Aorta (tissue), 5 donors: Measurements from ENCODE around the gene GAS5. TPM values are rescaled to one million over a fixed set of nuclear protein-coding genes. Genes with fewer than 3 reads are reported as not detected.
"Not testable (repeated sequence)": the region's sequence is repeated elsewhere in the genome, so short reads cannot be mapped to it uniquely, and the experiment has no call there.

Source experiments
- ATAC-seq: fragments of 200-7000 bp; cut with Tn5 transposase; one replicate; pipeline ENCODE4 v1.9.1; 2022; ENCODE audit warnings: moderate library complexity; ENCODE audit not compliant: low FRiP score
- DNase-seq, 2 donors: peaks; one replicate each; pipeline ENCODE4 v3.0.0-alpha.2; 2020
- H3K27ac ChIP-seq, 2 donors: one replicate each; pipeline ENCODE4 v1.5.1; 2013; ENCODE audit warnings: low read length in 2 of 2, mild to moderate bottlenecking in 2 of 2, moderate library complexity in 2 of 2, control low read depth in 1 of 2, inconsistent platforms in 1 of 2, low read depth in 1 of 2
- H3K27me3 ChIP-seq, 2 donors: one replicate each; pipeline ENCODE4 v1.6.1; 2013; ENCODE audit warnings: control low read depth in 1 of 2, low read length in 1 of 2, mild to moderate bottlenecking in 1 of 2, moderate library complexity in 1 of 2; ENCODE audit not compliant: insufficient read depth in 2 of 2, control insufficient read depth in 1 of 2
- H3K36me3 ChIP-seq, 2 donors: one replicate each; pipeline ENCODE4 v1.6.1; 2013; ENCODE audit warnings: control low read depth in 1 of 2, low read length in 1 of 2, mild to moderate bottlenecking in 1 of 2; ENCODE audit not compliant: insufficient read depth in 2 of 2, control insufficient read depth in 1 of 2
- H3K4me1 ChIP-seq, 2 donors: one replicate each; pipeline ENCODE4 v1.6.1; 2013; ENCODE audit warnings: low read length in 2 of 2, control low read depth in 1 of 2, mild to moderate bottlenecking in 1 of 2, moderate library complexity in 1 of 2; ENCODE audit not compliant: insufficient read depth in 2 of 2, control insufficient read depth in 1 of 2
- H3K4me3 ChIP-seq, 2 donors: one replicate each; pipeline ENCODE4 v1.5.1; 2013; ENCODE audit warnings: low read length in 2 of 2, control low read depth in 1 of 2, mild to moderate bottlenecking in 1 of 2
- H3K9me3 ChIP-seq: one replicate; pipeline ENCODE4 v1.6.1; 2013; ENCODE audit warnings: mild to moderate bottlenecking, low read length; ENCODE audit not compliant: control insufficient read depth
- WGBS, 2 donors: extraction: QIAGEN DNeasy Blood & Tissue Kit; methylation state at CpG; one replicate each; pipeline ENCODE4 v1.1.7; 2013; 5-methylcytosine and 5-hydroxymethylcytosine counted together
- intact Hi-C, 2 donors: fragments of 100-400 bp; cut with DNase I; formaldehyde crosslinking; loops; one replicate each; pipeline versions ENCODE4 v1.14.2 to v1.15.0; 2022
- polyA plus RNA-seq, 2 donors: library from polyadenylated mRNA; stranded (reverse); fragments of 200-250 nt; gene quantifications; one replicate each; pipeline ENCODE4 v1.2.3, GENCODE V29; 2013
- total RNA-seq, 2 donors: library from RNA; stranded (reverse); fragmentation: NEBNext Ultra II Directional; extraction: Animal tissue kit (Norgen Biotek cat#: 25700); gene quantifications; one replicate each; pipeline ENCODE4 v1.2.1, GENCODE V29; 2021
- donor health status: healthy with polysubstance abuse.
- donor health status: Bipolar disorder and iron deficiency.
- donor health status: DM: no; HTN: no; CAD: no.
- donor health status: DM: no; HTN: no; CAD: no.
- donor health status: DM: yes; HTN: yes; CAD: no.

Gene GAS5
- total and polyA plus RNA-seq, 4 donors, result 201 to 898 (median 345) TPM

DNA sequence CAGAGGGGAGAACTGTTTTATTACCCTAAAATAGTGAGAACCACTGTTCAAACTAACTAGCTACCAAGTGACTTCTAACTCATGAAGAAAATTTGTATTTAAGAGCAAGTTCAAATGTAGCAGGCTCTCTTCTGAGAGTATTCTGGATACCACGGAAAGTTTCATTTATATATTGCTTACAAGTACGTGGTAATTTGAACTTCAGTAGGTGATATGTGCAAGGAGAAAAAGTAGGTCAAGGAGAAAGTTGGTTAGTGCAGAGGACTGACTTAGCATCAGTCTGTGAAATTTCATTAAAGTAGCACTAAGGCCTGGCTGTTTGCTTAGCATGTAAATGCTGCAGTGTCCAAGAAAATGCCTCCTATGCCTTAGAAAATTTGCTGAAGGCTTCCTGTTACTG, 32.6 kb upstream of the GAS5 start:
- H3K27ac ChIP-seq, result no peak overlapping the region
- DNase-seq, result no peak
- no peak overlapping the region for H3K4me3 ChIP-seq
- no peaks in the 10 kb centered on the region for H3K36me3 ChIP-seq
- intact Hi-C loops, result no loop called here
- H3K4me1 ChIP-seq, result peaks cover 0 to 3% of the 10 kb centered on the region in 2 donors
- H3K9me3 ChIP-seq, result no peaks in the 10 kb centered on the region
- H3K27me3 ChIP-seq, result no peaks in the 10 kb centered on the region
- 68 to 81% methylated on average over 2 of the region's 2 CpGs for WGBS, 2 donors
- ATAC-seq, result no peak

DNA sequence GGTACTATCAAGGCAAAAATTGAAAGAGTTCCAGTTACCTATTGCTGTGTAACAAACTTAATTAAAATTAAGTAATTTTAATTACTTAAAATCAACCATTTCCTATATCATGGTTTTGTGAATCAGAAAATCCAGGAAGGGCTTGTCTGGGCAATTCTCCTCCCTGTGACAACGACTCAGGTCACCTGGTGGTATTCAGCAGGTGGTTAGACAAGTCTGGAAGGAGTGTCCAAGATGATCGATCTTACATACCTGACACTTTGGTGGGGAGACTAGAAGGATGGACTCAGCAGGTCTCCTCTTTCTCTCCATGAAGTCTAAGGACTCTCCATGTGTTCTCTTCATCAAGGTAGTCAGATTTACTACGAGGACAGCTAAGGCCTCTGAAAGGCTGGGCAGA, 26.4 kb upstream of the GAS5 start:
- ATAC-seq (no peak), DNase-seq (no peak)
- Histone ChIP-seq H3K36me3 (peaks cover 3% of the 10 kb centered on the region in 2 donors), H3K27me3 (no peaks in the 10 kb centered on the region), H3K9me3 (no peaks in the 10 kb centered on the region), H3K27ac (no peak overlapping the region), H3K4me3 (no peak overlapping the region), H3K4me1 (peaks cover 0 to under 1% of the 10 kb centered on the region in 2 donors)
- intact Hi-C loops, result loop anchor here in 1 of 2 donors (10.0 kb wide), 1 partner anchor 589 kb away; no protein-coding TSS in a partner anchor
- WGBS, 2 donors, result 67 to 86% methylated on average over 3 of the region's 3 CpGs

DNA sequence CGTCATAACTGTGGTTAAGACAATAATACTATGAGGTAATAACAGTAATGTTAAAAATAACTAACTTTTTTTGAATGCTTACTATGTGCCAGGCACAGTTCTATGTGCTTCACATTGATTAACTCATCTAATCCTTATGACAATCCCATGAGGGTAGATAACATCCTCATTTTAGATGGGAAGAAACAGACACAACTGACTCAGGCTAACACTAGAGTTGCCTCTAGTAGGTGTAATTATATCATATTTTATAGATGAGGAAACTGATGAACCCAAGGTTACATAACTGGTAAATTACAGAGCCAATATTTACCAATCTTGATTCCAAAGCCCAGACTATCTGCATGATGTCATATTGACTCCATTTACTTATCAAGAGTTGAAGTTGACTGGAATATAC, 25.8 kb upstream of the GAS5 start:
- WGBS, 2 donors, result 68 to 75% methylated on average over 1 of the region's 1 CpG
- no peaks in the 10 kb centered on the region for H3K4me1 ChIP-seq
- H3K9me3 ChIP-seq, result no peaks in the 10 kb centered on the region
- H3K4me3 ChIP-seq, result no peak overlapping the region
- no peak for DNase-seq
- no peak overlapping the region for H3K27ac ChIP-seq
- peaks cover 3% of the 10 kb centered on the region in 2 donors for H3K36me3 ChIP-seq
- no peaks in the 10 kb centered on the region for H3K27me3 ChIP-seq
- ATAC-seq, result no peak
- intact Hi-C loops, result loop anchor here in 1 of 2 donors (10.0 kb wide), 1 partner anchor 589 kb away; no protein-coding TSS in a partner anchor

DNA sequence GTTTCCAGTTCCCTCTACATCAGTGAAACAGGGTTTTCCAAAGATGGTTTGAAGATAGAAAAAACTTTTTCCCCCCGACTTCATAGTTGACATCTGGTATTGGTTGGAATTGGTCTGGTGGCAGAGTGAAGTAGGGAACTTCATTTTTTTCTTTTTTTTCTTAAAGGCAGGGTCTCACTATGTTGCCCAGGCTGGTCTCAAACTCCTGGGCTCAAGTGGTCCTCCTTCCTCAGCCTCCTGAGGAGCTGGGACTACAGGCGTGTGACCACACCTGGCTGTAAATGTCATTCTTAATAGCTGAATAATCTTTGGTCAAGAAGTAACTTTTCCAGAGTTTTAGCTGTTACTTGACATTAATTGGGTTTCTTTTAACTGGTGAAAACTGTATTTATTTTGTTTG, 22.1 kb upstream of the GAS5 start:
- Histone ChIP-seq H3K27me3 (no peaks in the 10 kb centered on the region), H3K4me1 (no peaks in the 10 kb centered on the region), H3K9me3 (no peaks in the 10 kb centered on the region), H3K27ac (no peak overlapping the region), H3K36me3 (peaks cover 3 to 9% of the 10 kb centered on the region in 2 donors), H3K4me3 (no peak overlapping the region)
- DNase-seq (no peak), ATAC-seq (no peak)
- 97 to 99% methylated on average over 2 of the region's 2 CpGs for WGBS, 2 donors
- intact Hi-C loops, result loop anchor here in 1 of 2 donors (10.0 kb wide), 1 partner anchor 585 kb away; no protein-coding TSS in a partner anchor

DNA sequence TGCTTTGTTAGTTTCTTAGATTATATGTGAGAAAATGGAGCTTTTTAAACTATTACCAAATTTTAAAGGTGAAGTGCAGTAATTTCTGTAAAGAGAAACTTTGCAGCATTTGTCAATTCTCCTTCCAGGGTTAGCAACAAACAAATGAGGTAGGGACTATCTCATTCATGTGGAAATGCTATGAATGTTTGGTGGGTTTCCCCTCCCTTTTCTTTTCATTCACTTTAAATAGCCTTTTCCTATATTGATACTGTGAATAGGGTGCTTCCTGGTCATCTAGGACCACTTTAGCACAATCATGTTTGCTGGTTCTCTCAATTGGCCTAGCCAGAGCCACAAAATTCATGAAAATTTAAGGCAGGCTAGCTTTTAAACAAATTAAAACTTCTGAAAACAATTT, 21.0 kb upstream of the GAS5 start:
- no peak overlapping the region for H3K4me3 ChIP-seq
- no peak for ATAC-seq
- no peak overlapping the region for H3K27ac ChIP-seq
- no peaks in the 10 kb centered on the region for H3K27me3 ChIP-seq
- H3K9me3 ChIP-seq, result no peaks in the 10 kb centered on the region
- H3K4me1 ChIP-seq, result no peaks in the 10 kb centered on the region
- DNase-seq, result no peak
- intact Hi-C loops, result no loop called here
- peaks cover 3 to 6% of the 10 kb centered on the region in 2 donors for H3K36me3 ChIP-seq

DNA sequence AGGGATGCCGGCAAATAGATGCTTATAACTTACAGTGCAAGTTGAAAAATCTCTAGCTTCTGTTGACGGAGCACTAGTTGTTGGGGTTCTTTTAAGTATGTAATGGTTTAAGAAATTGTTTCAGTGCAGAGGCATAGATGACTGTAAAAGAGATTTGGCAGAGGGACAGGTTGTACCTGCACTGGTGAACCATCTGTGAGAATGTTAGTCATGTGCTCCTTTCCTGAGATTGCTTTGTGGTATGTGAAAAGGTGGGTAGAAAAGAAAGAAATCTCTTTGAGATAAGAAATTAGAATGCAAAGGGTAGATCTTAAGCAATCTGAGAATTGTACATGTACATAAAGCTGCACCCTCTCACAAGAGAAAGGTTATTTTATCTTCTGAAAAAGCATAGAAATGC, 19.8 kb upstream of the GAS5 start:
- Histone ChIP-seq H3K27ac (no peak overlapping the region), H3K4me1 (no peaks in the 10 kb centered on the region), H3K9me3 (no peaks in the 10 kb centered on the region), H3K36me3 (peaks cover 3 to 6% of the 10 kb centered on the region in 2 donors), H3K27me3 (no peaks in the 10 kb centered on the region), H3K4me3 (no peak overlapping the region)
- intact Hi-C loops, result no loop called here
- DNase-seq, result no peak
- 95 to 96% methylated on average over 2 of the region's 2 CpGs for WGBS, 2 donors
- no peak for ATAC-seq

DNA sequence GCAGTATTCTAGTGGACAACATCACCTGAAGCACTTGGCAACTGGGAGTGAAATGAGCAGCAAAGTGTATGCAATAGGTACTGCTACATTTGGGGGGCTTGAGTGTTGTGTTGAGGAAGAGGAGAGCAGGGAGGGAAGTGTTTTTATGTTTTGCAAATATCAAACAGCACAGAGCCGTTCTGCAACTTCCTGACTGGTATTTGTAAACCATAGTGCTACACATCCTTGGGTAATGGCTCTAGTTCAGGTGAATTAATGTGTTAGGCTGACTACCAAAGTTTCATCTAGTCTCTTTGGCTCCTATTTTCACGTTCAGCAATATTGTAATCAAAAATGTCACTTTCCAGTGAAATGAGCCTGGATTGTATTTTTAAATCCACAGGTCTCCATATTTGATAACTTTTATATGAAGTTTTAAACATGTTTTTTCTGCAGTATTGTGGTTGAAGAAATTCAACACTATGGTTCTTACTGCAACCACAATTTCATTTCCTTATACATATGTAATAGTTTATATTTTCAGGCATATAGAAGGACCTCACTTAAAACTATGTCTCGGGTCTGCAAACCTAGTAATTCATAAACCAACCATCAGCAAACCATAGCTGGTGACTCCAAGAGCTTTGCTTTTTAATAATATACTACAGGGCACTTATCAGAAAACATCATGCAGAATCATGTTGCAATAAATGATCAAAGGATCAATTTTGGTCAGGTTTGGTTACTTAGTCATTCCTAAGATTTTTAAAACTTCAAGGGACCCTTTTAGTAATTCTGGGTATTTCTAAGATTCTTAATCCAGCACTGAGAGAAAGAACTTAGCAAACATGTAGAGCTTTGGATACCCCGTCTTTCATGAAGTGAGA, 19.2 kb upstream of the GAS5 start:
- Histone ChIP-seq H3K4me3 (no peak overlapping the region), H3K4me1 (no peaks in the 10 kb centered on the region), H3K36me3 (peaks cover 3 to 6% of the 10 kb centered on the region in 2 donors), H3K27ac (no peak overlapping the region), H3K9me3 (no peaks in the 10 kb centered on the region), H3K27me3 (no peaks in the 10 kb centered on the region)
- intact Hi-C loops, result no loop called here
- WGBS, 2 donors, result 86 to 87% methylated on average over 4 of the region's 4 CpGs
- DNase-seq (no peak), ATAC-seq (no peak)

DNA sequence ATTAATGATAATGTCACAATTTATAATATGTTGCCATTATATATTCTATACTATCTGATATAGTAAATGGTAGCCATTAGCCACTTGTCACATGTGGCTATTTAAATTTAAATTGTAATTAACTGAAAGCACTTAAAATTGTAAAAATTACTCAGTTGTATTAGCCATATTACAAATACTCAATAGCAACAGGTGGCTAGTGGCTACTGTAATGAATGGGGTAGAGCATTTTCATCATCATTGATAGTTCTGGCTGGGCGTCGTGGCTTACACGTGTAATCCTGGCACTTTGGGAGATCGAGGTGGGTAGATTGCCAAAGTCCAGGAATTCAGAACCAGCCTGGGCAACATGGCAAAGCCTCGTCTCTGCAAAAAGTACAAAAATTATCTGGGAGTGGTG, 16.9 kb upstream of the GAS5 start:
- no peaks in the 10 kb centered on the region for H3K9me3 ChIP-seq
- H3K27ac ChIP-seq, result no peak overlapping the region
- DNase-seq (no peak), ATAC-seq (no peak)
- 76 to 83% methylated on average over 5 of the region's 5 CpGs for WGBS, 2 donors
- intact Hi-C loops, result no loop called here
- H3K4me1 ChIP-seq, result no peaks in the 10 kb centered on the region
- H3K36me3 ChIP-seq, result peaks cover 0 to 6% of the 10 kb centered on the region in 2 donors
- H3K27me3 ChIP-seq, result no peaks in the 10 kb centered on the region
- H3K4me3 ChIP-seq, result no peak overlapping the region

DNA sequence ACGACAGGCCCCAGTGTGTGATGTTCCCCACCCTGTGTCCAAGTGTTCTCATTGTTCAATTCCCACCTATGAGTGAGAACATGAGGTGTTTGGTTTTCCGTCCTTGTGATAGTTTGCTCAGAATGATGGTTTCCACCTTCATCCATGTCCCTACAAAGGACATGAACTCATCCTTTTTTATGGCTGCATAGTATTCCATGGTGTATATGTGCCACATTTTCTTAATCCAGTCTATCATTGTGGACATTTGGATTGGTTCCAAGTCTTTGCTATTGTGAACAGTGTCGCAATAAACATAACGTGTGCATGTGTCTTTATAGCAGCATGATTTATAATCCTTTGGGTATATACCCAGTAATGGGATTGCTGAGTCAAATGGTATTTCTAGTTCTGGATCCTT, 13.3 kb upstream of the GAS5 start:
- H3K9me3 ChIP-seq, intact Hi-C loops, H3K4me3 ChIP-seq, DNase-seq, ATAC-seq, H3K4me1 ChIP-seq, H3K36me3 ChIP-seq, H3K27ac ChIP-seq, H3K27me3 ChIP-seq: not testable (repeated sequence)
- whole genome bisulfite sequencing, 2 donors, result 80 to 84% methylated on average over 4 of the region's 4 CpGs
